Keratinocyte (primary cell): ENCODE data around the gene AHRR. TPM values are rescaled to one million over a fixed set of nuclear protein-coding genes. Genes with fewer than 3 reads are reported as not detected.

ENCODE experiments used
- DNase-seq: peaks from one replicate; pipeline ENCODE4 v3.0.0-alpha.2; 2011; ENCODE audit warnings: low read depth, missing footprints, low spot score
- FAIRE-seq: peaks from 2 replicates; lab custom pipeline; 2011; peaks lifted over from hg19 to GRCh38; lab: Jason Lieb, UNC
- H2AFZ ChIP-seq: 2 replicates; pipeline ENCODE4 v1.6.0; 2012; ENCODE audit warnings: low read length, control low read depth, inconsistent platforms; ENCODE audit not compliant: control insufficient read depth
- H3K27ac ChIP-seq: 2 replicates; pipeline ENCODE4 v1.5.1; 2011; ENCODE audit warnings: low read length; ENCODE audit not compliant: control insufficient read depth, insufficient read depth
- H3K27me3 ChIP-seq: 3 replicates; pipeline ENCODE4 v1.6.0; 2011; ENCODE audit warnings: low read length; ENCODE audit not compliant: control insufficient read depth, insufficient read depth; ENCODE audit errors: extremely low read depth
- H3K36me3 ChIP-seq, 2 experiments: 2 replicates in 1 of 2; 3 replicates in 1 of 2; pipeline ENCODE4 v1.5.1; 2011; ENCODE audit warnings: low read length in 2 of 2, mild to moderate bottlenecking in 1 of 2; ENCODE audit not compliant: control insufficient read depth in 2 of 2, insufficient read depth in 2 of 2; ENCODE audit errors: extremely low read depth in 1 of 2
- H3K4me1 ChIP-seq: 3 replicates; pipeline ENCODE4 v1.5.1; 2011; ENCODE audit warnings: low read length; ENCODE audit not compliant: control insufficient read depth, insufficient read depth; ENCODE audit errors: extremely low read depth
- H3K4me2 ChIP-seq: 3 replicates; pipeline ENCODE4 v1.6.0; 2011; ENCODE audit warnings: low read depth, low read length; ENCODE audit not compliant: control insufficient read depth, insufficient read depth; ENCODE audit errors: extremely low read depth
- H3K4me3 ChIP-seq, 3 experiments: fragments of 200-600 bp in 1 of 3; sonication (generic) in 1 of 3; 2 replicates in 2 of 3; 3 replicates in 1 of 3; pipeline ENCODE4 v1.5.1; 2011 to 2016; ENCODE audit warnings: low read length in 3 of 3, mild to moderate bottlenecking in 3 of 3, control low read depth in 2 of 3, inconsistent platforms in 1 of 3, low read depth in 1 of 3, mixed read lengths in 1 of 3, mixed run types in 1 of 3, moderate library complexity in 1 of 3; ENCODE audit not compliant: control insufficient read depth in 2 of 3, insufficient read depth in 2 of 3; ENCODE audit errors: extremely low read depth in 1 of 3
- H3K79me2 ChIP-seq: 2 replicates; pipeline ENCODE4 v1.6.0; 2012; ENCODE audit warnings: low read length; ENCODE audit not compliant: control insufficient read depth, insufficient read depth
- H3K9ac ChIP-seq: 3 replicates; pipeline ENCODE4 v1.6.0; 2011; ENCODE audit warnings: low read length; ENCODE audit not compliant: control insufficient read depth, insufficient read depth; ENCODE audit errors: extremely low read depth
- H3K9me1 ChIP-seq: 3 replicates; pipeline ENCODE4 v1.6.0; 2011; ENCODE audit warnings: low read length; ENCODE audit not compliant: control insufficient read depth, insufficient read depth; ENCODE audit errors: extremely low read depth
- H3K9me3 ChIP-seq: 2 replicates; pipeline ENCODE4 v1.5.1; 2012; ENCODE audit warnings: low read depth, low read length; ENCODE audit not compliant: control insufficient read depth
- H4K20me1 ChIP-seq: 3 replicates; pipeline ENCODE4 v1.6.0; 2011; ENCODE audit warnings: low read length; ENCODE audit not compliant: control insufficient read depth, insufficient read depth; ENCODE audit errors: extremely low read depth
- CTCF ChIP-seq, 3 experiments: IDR thresholded peaks in 1 of 3; conservative IDR thresholded peaks in 1 of 3; optimal IDR thresholded peaks in 1 of 3; 2 replicates in 2 of 3; 3 replicates in 1 of 3; pipeline versions ENCODE3 to v1.5.1; 2011; ENCODE audit warnings: low read length in 3 of 3, mild to moderate bottlenecking in 3 of 3, moderate library complexity in 2 of 3, control low read depth in 1 of 3, inconsistent platforms in 1 of 3; ENCODE audit not compliant: insufficient read depth in 2 of 3; ENCODE audit errors: extremely low read depth in 1 of 3
- EZH2 ChIP-seq: IDR thresholded peaks from one replicate; pipeline ENCODE4 v1.6.1; 2012; ENCODE audit warnings: inconsistent platforms, mild to moderate bottlenecking, low read length, moderate library complexity
- dilution Hi-C: fragments of 300-500 bp; cut with MboI; formaldehyde crosslinking; loops from one replicate; pipeline ENCODE4 v1.7.0; 2020; ENCODE audit warnings: low sequenced_read_pairs; ENCODE audit not compliant: extremely low pct_ligation_motif_present
- polyA plus RNA-seq, 5 experiments: library from polyadenylated mRNA; depleted of rRNA in 3 of 5; stranded (reverse) in 3 of 5; stranded (forward) in 1 of 5; unstranded in 1 of 5; fragments of >200 nt; gene quantifications; 1 replicate in 1 of 5; 2 replicates in 3 of 5; 3 replicates in 1 of 5; pipeline versions ENCODE4 v1.2.1 to v1.2.3, GENCODE V29; 2011 to 2012; ENCODE audit warnings: missing spikeins in 2 of 5, low read depth in 1 of 5, low replicate concordance in 1 of 5

The AHRR gene
- polyA plus RNA-seq, 1 donor (not counting 4 experiments of a cell fraction or from before 2014, with no cell fraction given) = 0.24 TPM

GRCh38 chr5:476102-476813, 154.7 kb downstream of the AHRR start:
- Histone ChIP-seq H3K27ac (no peak overlapping the region), H2AFZ (no peak overlapping the region), H3K9me3 (no peaks in the 10 kb centered on the region), H3K4me3 (no peak overlapping the region), H3K9me1 (no peaks in the 10 kb centered on the region), H3K4me1 (peaks cover 20% of the 10 kb centered on the region), H3K79me2 (peaks cover 11% of the 10 kb centered on the region), H3K4me2 (peak overlapping the region; percentile 10), H3K36me3 (no peaks in the 10 kb centered on the region), H3K27me3 (peaks cover 28% of the 10 kb centered on the region), H3K9ac (no peak overlapping the region), H4K20me1 (no peaks in the 10 kb centered on the region)
- DNase-seq = no peak
- no peak for TF ChIP-seq EZH2
- no peak for TF ChIP-seq CTCF (optimal IDR thresholded peaks at IDR 0.05 in 1 of 3, IDR thresholded peaks at IDR 0.05 in 1 of 3, conservative IDR thresholded peaks at IDR 0.05 in 1 of 3; ENCODE audit: extremely low read depth in 1 of 3, insufficient read depth in 2 of 3, low read length in 3 of 3)
- dilution Hi-C loops = no loop called here
- FAIRE-seq = no peak

- Histone ChIP-seq H3K79me2 (peaks cover 7% of the 10 kb centered on the region), H3K27ac (no peak overlapping the region), H3K4me2 (no peak overlapping the region), H3K9me3 (no peaks in the 10 kb centered on the region), H3K4me1 (peaks cover 18% of the 10 kb centered on the region), H4K20me1 (no peaks in the 10 kb centered on the region), H2AFZ (no peak overlapping the region), H3K36me3 (no peaks in the 10 kb centered on the region), H3K4me3 (no peak overlapping the region), H3K9me1 (no peaks in the 10 kb centered on the region), H3K27me3 (peaks cover 28% of the 10 kb centered on the region), H3K9ac (no peak overlapping the region)
- no peak for DNase-seq
- TF ChIP-seq EZH2 = no peak
- TF ChIP-seq CTCF (optimal IDR thresholded peaks at IDR 0.05 in 1 of 3, IDR thresholded peaks at IDR 0.05 in 1 of 3, conservative IDR thresholded peaks at IDR 0.05 in 1 of 3; ENCODE audit: extremely low read depth in 1 of 3, insufficient read depth in 2 of 3, low read length in 3 of 3) = no peak
- FAIRE-seq = no peak
- dilution Hi-C loops = no loop called here
Observed at GRCh38 chr5:476814-477175, 155.3 kb downstream of the AHRR start.
